LNCAP (cell line): ENCODE data around the gene MRPL10.

ENCODE experiments used
- TF ChIP-seq, protein P1 (sequence below): fragments of 450-650 bp; IDR thresholded peaks from 2 replicates; pipeline ENCODE4 v1.5.1; 2017; ENCODE audit warnings: mild to moderate bottlenecking

The MRPL10 gene

DNA sequence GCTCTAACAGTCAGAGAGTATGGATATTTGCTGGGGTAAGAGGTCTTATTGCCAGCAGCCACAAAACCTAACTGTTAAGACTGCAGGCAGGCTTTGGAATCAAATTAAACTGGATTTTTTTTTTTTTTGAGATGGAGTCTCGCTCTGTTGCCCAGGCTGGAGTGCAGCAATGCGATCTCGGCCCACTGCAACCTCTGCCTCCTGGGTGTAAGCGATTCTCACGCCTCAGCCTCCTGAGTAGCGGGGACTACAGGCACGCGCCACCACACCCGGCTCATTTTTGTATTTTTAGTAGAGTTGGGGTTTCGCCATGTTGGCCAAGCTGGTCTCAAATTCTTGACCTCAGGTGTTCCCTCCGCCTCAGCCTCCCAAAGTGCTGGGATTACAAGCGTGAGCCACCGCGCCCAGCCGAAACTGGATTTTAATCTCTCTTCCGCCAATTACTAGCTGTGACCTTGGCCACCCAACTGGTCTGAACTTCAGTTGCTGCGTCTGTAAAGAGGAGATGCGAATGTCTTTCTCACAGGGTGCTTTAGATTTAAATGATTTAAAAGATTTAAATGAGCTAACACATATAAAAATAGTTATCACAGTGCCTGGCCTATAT lies 842 bp downstream of the MRPL10 start:
- TF ChIP-seq, protein P1, sequence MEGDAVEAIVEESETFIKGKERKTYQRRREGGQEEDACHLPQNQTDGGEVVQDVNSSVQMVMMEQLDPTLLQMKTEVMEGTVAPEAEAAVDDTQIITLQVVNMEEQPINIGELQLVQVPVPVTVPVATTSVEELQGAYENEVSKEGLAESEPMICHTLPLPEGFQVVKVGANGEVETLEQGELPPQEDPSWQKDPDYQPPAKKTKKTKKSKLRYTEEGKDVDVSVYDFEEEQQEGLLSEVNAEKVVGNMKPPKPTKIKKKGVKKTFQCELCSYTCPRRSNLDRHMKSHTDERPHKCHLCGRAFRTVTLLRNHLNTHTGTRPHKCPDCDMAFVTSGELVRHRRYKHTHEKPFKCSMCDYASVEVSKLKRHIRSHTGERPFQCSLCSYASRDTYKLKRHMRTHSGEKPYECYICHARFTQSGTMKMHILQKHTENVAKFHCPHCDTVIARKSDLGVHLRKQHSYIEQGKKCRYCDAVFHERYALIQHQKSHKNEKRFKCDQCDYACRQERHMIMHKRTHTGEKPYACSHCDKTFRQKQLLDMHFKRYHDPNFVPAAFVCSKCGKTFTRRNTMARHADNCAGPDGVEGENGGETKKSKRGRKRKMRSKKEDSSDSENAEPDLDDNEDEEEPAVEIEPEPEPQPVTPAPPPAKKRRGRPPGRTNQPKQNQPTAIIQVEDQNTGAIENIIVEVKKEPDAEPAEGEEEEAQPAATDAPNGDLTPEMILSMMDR = no peak

DNA sequence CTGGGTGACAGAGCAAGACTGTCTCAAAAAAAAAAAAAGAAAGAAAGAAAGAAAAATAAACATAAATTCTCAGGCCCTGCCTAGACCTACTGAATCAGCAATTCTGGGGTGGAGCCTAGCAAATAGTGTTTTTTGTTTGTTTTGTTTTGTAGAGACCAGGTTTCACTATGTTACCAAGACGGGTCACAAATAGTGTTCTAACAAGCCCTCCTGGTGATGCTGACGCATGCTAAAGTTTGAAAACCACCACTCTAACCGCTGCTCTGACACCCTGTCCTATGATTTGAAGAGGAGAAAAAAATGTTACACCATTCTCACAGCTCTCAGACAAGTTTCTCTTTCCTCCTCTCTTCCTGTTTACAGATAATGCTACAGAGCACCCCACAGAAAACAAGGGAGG lies 1.5 kb downstream of the MRPL10 start:
- TF ChIP-seq, protein P1 = no peak

GRCh38 chr17:47823519-47823918 lies 7.8 kb downstream of the MRPL10 start:
- TF ChIP-seq, protein P1 = no peak

DNA sequence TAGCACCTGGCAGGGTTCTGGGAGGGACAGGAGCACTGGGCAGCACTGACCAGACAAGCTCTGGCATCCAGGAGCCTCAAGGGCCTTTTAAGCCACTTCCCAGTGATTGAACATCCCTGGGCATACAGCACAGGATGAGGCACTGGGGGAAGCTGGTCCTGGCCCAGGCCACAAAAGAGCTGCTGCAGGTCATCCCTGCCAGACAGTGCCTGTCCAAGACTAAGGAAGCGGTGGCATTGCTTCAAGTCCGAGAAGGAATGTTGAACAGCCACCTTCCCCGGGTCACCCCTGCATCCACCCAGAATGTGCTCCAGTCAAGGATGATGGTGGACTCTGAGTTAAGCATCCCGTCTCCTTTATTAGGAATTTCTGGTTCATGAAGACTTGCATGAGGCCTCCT lies 8.6 kb downstream of the MRPL10 start:
- TF ChIP-seq, protein P1 = no peak

GRCh38 chr17:47821424-47822391 lies 9.6 kb downstream of the MRPL10 start, which contains the start of gene OSBPL7:
TSS of gene OSBPL7 (minus strand) at chr17:47821794. CDS start at chr17:47820278, 1,516 bp downstream.
- TF ChIP-seq, protein P1 = no peak

DNA sequence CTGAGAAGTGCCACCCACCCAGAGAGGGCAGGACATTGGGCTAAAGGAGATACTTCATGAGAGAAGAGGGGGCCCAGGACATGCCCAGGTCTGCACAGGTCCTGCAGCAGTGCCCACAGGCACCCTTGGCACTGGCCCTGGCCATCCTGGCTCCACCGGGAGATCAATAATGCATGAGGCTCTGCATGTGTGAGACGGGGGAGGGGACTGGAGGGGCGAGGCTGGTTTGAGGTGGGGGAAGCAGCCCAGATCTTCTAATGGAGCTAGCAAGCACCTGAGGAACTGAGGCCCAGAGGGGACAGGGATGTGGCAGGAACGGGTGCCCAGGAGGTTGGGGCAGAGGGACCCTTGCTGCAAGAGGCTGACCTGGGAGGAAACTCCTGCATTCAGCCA lies 10.3 kb downstream of the MRPL10 start:
- TF ChIP-seq, protein P1 = no peak

GRCh38 chr17:47820033-47820789 lies 11.1 kb downstream of the MRPL10 start:
- TF ChIP-seq, protein P1 = no peak
